Stimulated activated CD4-positive, alpha-beta T cell treated with anti-CD3 and anti-CD28 coated beads, Interleukin-1b, Interleukin-23, amount 100 ng/mL, for 1 hour (primary cell): Measurements from ENCODE around the gene SALL1.

Source experiments
- DNase-seq, 2 donors: peaks; one replicate each; pipeline ENCODE4 v3.0.0-alpha.2; 2020; ENCODE audit warnings: low read depth in 2 of 2

Gene SALL1

DNA sequence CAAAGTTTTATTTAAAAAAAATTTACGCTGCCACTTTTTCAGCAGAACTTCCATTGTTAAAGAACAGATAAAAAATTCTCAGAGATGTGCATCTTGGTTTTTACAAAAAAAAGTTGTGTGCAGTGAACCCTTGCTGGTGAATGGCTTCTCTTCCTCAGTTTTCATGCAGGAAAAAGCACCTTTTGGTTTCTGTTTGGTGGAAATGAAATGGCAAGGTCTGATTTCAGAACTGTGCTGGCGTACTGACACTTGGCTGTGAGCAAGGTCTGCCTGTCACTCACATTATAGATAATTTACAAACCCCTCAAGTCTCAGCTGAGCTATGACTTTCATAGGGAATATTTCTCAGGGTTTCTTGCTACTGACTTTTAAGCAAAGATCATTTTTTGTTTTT is 5.7 kb upstream of the SALL1 start:
- no peak for DNase-seq

DNA sequence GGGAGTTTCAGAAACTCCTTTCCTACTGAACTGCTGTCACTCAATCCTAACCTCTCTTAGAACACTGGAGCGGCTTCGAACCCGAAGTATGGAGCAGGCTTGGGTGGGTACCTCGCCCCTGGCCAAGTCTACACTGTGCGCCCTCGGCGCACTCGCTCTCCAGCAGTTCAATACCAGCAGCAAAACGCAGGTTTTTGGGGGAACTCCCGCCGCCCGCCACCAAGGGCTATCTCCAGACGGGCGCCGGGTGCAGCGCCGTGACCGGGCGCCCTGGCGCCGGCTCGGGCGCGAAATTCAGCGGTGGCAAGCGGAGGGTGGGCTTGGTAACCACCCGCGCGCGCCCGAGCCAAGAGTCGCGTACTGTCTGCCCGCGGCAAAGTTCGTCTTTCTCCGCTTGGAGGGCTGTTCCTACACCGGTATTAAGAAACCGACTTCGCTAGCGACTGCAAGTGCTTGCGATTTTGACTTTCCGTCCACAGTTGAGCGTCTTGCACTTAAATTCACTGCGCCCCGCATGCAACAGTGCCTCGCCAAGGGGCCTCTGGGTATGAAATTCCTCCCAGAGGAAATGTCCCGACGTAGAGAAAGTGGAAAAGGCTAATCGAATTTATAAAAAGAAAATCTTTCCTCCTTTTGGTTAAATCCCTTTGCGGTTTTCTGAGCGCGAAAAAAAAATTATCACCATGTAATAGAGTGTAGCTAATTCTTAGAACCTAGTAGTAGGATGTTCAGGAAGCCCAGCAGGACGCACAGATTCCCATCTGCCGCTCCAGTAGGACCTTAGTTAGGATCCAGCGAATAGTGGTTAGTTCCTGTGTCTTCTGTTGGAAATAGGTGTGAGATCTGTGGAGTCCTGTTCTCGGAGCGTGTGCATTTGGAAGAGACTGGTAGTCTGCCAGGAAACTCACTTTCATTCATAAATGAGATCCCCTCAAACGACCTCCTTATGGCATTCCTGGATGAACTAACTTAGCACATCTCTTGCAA is 5.0 kb upstream of the SALL1 start:
- DNase-seq = no peak

DNA sequence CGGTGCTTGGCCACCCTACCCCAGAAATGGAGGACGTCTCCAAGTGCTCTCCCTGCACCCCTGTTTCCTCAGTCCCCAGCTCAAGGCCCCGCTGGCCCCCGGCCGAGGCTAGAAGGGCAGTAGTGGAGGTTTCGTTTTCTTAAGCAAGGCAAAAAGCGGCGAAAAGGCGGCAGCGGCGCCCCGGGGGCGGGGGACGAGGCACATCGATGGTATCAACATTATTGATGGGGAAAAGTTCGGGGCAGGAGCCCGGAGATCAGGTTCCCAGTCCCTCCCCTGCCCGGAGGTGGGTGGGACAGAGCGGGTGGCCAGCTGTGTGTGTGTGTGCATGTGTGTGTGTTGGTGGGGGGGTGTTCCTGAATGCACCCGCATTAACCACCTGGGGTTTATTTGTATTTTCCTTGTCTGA is 4.1 kb upstream of the SALL1 start:
- DNase-seq = no peak

DNA sequence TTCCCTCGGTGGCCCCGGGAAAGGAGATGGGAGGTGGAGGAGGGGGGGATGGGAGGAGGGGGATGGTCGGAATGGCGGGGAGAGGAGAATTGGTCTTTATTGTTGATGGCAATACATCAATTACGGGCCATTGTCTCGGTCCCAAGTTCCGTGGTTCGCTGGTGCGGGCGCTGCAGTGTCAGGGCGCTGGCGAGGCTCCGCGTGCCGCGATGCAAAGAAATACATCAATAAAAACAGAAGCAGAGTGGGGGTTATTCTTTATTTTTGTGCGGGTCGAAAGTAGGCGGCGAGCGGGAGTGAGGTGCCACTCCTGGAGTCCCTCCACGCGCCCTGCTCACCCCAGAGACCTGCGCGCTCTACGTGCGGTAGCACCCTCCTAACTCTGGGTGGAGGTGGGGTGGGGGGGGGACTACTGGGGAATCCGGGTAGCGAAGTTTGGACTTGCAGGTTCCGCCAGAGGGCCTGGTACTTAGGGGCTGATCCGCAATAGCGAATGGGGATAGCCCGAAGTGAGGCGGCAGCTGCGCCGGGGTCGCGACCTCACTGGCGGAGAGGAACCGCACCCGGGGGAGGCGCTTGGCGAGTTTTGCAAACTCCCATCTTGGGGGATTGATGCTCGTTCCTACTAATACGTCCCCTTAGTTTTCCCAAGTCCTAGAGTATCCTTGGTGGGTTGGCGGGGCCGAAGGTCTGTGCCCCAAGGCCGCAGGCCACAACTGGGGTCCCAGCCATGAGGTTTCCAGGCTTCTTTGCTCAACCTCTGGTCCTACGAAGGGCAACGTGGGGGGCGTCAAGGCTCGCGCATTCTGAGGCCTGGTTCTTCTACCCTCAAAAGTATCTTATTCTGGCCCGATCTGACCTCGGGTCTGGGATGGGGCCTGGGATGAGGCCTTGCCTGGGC is 3.5 kb upstream of the SALL1 start:
- no peak for DNase-seq

DNA sequence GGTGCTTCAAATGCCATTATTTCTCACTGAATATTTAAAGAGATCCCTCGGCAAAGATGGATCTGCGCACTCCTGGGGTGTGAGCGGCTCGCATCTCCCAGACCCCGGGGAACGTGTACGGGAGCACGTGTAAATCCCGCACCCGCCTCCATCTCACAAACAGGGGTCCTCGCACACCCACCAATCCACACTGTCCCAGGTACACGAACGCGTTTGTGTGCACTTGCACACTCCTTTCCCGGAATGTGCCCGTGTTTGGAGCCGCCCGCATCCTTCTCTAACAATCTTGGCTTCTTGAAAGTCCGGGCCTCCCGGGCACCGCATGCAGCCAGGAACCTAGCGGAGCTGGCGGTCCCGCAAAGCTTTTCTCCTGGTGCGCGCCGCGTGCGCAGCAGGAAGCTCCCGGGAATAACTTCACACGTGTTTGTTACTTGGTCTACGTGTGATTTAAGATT is 2.5 kb upstream of the SALL1 start:
- DNase-seq = no peak

DNA sequence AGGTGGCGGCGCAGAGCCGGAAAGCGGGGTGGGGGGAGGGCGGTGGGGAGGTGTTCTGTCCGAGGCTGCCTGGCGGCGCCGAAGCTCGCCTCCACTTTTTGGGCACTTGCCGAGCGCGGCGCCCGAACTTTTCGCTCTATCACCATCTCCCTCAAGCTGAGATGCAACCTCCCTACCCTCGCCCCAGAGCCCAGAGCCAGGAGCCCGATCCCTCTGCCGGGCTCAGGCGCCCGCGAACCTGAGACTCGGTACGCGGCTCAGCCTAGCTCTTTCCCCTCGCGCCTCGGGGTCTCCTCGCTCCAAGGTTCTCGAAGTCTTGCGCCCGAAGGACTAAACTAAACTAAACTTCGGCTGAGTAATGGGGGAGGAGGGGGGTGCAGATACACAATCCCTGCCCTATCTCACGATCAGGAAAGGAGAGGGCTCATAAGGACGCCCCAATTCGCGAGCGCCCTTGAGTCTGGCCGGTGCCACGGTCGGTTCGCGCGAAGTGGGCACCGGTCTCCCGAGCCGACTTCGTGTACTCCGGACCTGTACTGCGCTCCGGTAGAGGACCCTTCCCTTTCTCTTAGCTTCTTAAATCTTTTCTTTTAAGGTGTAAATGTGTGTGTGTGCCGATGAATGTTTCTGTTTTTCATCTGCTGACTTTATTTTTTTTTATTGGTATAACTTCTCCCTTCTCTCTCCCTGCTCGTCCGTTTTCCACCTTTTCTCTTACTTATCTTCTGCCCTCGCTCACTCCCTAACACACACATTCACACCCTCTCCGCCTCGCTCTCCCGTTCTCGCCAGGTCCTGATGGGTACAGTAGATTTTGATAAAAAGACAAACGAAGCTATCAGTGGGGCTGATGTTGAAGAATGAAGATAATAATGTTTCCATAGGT is 1.9 kb upstream of the SALL1 start:
- no peak for DNase-seq

DNA sequence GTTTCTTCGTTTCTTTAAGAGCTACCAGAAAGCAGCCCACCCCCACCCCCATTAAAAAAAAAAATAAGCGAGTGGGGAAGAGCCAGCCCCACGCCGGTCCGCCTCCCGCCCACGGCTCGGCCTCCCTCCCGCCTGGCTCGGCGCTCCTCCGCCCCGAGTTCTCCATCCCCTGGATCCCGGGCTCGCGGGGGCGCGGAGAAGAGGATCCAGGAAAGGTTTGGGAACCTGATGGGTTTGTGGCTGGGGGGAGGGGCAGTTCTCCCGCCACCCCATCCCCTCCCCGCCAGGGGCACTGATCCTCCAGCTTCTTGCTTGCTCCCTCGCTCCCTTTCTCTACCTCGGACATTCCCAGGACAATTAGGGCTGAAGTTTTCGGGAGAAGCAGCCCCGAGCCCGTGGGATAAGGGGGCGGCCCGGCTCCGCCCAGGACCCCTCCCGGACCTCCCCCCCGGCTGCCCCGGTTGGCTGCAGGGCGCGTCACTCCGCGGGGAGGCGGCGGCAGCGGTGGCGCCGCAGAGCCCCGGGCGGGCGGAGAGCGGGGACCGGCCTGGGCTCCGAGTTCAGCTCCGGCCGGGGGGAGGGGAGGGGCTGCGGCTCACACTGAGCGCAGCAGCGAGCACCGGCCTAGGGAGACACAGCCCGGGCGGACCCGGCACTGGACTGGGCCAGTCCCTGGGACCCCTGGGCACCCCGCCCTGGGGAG is 1.0 kb upstream of the SALL1 start:
- DNase-seq = no peak

DNA sequence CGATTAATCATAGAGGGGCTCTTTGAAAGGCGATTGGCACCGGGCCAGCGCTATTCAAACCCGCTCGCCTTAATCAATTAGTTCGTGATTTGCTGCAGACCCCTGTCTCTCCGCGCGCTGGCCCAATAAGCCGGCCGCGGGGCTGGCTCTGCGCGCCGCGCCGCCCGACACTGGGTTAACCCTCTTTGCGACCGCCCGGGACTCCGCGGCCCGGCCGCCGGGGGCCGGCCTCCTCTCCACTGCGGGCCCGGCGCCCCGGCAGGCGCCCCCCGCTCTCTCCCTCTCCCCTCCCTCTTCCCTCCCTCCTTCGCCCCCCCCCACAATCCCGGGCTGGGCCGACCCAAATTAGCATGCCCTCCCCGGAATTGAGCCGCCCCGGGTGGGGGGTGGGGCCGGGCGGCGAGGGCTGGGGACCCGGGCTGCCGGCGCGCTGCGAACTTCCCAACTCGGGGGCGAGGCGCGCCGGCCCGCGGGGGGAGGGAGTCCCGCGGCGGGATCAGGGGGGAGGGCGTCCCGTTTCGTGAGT is 428 bp upstream of the SALL1 start:
- DNase-seq = no peak

DNA sequence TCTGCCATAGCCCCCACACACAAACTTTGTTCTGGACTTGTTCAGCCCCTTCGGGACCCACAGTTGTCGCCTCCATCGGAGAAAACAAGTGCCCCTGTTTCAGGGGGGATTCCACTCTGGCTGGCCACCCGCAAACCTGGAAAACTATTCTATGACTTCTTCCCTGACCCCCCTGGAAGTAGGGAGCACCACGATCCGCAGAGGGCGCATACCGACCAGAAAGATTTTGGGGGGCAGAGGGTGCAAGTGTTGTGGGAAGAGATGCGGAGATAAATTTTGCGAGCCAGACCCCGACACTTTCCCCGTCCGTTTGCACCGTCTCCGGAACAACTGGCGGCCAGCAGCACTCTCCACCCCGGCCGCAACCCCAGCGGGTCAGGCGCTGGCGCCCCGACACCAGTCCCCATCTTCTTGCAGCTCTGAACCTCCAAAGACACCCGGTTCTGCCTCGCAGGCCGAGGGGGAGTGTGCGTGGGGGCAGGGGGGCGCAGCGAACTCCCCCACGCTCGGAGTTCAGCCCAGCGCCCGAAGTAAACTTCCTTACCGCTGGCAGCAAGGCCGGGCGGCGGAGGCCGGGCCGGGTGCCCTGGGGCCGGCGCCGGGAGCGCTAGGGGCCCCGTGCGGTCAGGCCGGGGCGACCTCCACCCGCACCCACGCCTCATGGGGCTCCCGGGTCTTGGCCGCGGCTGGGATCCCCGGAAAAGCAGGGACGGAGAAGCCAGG is 744 bp downstream of the SALL1 start:
- DNase-seq = no peak

DNA sequence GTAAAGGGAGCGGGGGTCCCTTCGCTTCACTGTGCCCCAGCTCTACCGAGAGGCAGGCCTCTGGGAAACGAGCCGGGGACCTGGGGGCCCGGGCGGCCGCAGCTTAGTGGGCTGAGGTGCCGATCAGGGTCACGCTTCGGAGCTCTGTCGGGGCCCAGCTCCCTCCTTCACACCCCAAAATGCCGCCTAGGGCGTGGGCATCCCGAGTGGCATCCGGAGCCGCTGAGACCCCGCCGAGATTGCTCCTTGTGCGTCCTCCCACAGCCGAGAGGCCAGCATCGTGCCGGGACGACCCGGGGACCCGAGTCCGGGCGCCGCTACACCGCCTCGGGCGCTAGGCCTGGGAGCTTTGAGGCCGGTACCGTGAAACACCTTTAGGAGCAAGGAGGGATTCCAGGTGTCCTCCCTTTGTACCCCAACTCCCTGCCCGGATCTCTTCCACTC is 1.3 kb downstream of the SALL1 start:
- DNase-seq = no peak

DNA sequence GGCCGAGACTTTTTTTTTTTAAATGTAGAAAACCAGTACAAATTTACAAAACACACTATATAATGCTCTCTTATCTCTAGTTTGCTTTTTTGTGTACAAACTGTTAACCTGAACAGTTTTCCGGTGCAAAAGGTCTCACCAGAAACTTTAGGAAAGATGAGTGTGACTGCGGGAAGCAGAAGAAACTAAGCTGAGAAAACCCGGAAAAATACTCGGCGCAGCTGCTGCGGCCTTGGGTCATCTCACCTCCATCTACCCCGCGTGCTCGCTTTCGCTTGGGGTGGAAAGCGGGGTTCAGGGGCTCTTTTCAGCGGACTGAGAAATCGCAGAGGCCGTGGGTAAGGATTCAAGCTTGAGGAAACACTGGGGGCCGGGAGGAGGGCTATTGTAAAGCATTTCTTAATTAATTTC is 1.8 kb downstream of the SALL1 start:
- no peak for DNase-seq

DNA sequence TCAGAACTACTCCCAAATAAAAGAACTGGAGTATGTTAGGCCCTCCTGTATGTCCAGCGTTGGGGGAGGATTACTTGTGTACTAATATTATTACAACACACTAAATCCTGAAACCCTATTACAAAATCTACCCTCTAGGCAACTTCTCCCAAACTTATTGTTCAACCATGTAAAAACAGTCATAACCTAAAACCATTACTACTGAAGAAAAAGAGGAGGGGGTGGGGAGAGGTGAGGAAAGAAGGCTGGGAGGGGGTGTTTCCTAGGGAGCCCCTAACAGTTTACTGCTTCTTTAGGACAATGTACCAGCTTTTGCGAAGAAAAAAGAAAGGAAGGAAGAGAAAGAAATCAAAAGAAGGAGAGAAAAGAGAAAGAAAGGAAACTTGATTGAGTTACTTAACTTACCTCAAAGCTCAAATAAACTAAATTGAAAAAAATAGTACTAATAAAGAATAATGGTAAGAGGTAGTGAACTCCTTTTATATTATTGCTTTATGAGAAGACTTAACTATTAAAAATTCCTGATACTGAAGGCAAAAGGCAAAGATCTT is 2.3 kb downstream of the SALL1 start:
- DNase-seq = no peak

DNA sequence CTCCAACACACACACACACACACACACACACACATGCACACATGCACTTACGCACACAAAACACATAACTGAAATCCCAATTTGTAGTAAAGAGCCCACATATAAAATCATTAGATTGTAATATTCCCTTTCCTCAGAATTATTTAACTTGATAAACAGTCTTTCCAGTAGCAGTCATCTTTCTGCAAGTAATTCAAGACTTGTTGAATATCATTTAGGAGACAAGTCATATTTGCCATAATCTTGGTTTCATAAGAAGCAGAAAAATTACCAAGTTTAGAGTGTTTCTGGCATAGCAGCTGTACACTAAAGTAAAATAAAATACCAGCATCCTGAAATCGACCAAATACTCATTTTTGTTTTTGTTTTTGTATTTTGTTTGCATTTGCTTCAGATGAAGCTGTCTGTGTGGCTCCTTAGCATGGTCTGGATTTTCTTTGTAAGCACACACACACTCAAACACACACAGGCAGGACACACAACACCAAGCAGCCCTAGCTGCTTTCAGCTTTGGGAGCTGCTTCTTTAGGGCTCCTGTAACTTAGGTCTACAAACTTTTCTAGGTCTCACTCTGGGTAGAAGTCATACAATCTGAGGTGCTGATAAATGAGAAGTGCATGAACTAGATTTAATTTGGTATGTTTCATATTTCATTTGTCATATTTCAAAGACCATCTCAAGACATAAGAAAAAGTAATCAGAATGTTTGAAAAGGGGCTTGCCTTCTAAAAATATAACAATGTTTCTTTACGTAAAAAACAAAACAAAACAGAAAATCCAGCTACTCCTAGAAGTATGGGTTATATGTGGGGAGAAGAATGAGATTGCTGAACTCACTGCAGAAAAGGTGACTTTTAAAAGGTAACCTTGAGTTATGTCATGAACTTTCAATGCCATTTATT is 3.0 kb downstream of the SALL1 start:
- DNase-seq = no peak

DNA sequence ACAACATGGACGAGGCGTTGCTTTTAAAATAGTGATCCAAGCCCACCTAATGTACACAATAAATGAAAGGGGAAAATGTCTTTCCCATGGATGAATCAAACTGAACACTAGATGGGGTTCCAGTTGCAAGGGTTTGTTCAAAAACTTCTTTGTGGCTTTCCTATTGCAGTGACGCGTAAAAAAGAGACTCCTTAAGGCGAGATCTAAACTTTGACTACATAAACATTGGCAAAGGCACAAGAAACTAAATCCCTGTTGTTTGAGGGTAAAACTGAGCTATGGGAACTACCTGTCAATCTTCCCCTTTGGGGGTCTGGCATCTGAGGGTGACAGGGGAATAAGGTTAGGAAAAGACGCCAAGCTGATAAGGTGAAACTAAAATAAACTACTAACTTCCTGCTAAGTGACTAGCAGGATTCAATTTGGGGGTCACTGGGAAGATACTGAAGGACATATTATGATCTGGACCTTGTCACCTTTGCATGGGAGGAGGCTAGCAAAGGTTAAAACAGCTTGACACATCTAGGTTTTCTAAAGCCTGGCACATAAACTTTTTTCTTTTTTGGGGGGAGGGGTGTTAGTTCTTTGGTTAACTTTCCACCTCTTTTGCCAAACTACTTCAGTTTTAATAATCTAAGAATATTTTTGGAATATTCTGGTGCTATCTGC is 4.7 kb downstream of the SALL1 start:
- no peak for DNase-seq

DNA sequence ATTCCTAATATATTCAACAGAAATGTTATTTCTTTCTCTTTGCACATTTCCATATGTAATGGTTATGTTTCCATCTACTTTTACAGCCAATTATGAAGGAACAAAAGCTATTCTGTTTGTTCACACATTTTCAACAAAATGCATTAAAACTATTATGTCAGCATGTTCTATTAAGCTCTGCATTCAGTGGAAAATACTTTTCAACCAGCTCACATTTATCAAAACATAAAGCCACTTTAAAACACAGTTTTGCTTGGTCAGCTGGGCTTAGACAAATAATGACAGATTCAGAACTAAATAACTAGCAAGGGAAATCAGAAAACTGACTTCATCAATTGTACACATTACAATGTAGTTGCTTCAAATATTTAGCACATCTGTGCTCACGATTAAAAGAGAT is 6.9 kb downstream of the SALL1 start:
- DNase-seq = no peak

DNA sequence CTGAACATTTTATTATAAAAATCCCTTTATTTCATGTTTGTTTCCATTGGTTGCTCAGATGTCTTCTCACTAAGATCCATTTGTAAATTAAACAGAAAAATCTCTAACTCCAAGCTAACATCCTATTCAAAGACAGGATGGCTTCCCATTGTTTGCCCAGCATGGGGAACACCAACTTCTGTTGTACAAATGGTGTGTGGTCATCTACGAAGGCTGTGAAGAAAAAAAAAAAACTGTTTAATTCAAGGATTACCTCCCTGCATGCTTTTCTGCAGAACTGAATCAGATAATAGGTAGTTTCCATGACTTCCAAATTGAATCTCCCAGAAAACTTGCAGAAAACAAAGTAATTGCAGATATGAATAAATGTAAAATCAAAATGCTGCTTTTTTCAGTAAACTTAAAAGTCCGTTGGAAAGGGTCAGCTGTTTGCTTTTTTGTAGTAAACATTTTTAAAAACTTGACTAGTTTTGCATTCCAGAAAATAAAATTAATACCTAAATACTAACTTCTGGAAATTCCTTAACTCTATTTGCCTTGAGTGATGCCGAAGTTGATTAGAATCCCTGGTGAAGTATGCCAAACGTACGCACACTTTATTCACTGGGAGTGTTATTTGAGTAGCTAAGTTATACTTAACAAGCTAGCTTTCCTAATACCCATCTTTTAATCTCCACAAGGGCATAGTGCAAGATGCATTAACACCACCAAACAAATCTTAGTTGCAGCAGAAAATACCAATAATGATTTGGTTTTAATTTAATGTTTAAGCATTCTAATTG is 7.7 kb downstream of the SALL1 start:
- no peak for DNase-seq

DNA sequence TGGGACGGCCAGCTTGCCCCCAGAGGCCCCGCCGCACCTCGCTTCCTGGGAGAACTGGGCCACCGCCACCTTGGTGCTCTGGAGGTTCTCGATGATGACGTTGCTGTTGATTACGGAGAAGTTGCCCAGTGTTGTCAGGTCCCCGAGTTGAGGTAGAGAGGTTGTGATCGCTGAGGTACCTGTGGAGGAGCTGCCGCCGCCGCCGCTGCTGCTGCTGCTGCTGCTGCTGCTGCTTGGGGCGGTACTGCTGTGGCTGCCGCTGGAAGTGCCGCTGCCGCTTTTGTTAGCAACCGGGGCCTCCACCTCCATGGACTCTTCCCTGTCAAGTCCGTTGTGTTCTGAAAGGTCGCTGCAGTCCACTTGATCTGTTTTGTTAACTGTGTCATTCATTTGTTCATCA is 9.5 kb downstream of the SALL1 start:
- no peak for DNase-seq
